Esophagus muscularis mucosa (tissue), 4 donors: Measurements from ENCODE around the gene PHACTR1.

Source experiments
- CTCF ChIP-seq, 3 experiments: fragments of 200-600 bp in 2 of 3; fragments of 450-650 bp in 1 of 3; sonication (generic) in 2 of 3; IDR thresholded peaks; one replicate each; pipeline ENCODE4 v1.5.1; 2017 to 2019; ENCODE audit warnings: antibody characterized with exemption in 3 of 3, mild to moderate bottlenecking in 2 of 3, moderate library complexity in 1 of 3
- EP300 ChIP-seq: sonication (generic); formaldehyde crosslinking; IDR thresholded peaks from one replicate; pipeline ENCODE4 v1.6.1; 2017; ENCODE audit warnings: antibody characterized with exemption
- POLR2A ChIP-seq: fragments of 450-650 bp; IDR thresholded peaks from one replicate; pipeline ENCODE4 v1.6.1; 2017; ENCODE audit warnings: antibody characterized with exemption, moderate library complexity, mild to moderate bottlenecking, low read depth
- POLR2AphosphoS5 ChIP-seq, 2 donors: sonication (generic); formaldehyde crosslinking; IDR thresholded peaks; one replicate each; pipeline ENCODE4 v1.6.1; 2017; ENCODE audit warnings: antibody characterized with exemption in 2 of 2

GRCh38 chr6:12927746-12928145, 211.2 kb downstream of the PHACTR1 start:
- no peak for TF ChIP-seq CTCF (IDR thresholded peaks at IDR 0.05)
- no peak for TF ChIP-seq POLR2A
- no peak for TF ChIP-seq POLR2AphosphoS5 (IDR thresholded peaks at IDR 0.05)
- TF ChIP-seq EP300 = no peak
